ENCODE results near the gene RHBDL3. TPM values are rescaled to one million over a fixed set of nuclear protein-coding genes. Genes with fewer than 3 reads are reported as not detected.

The RHBDL3 gene
- total RNA-seq, 1 donor from 2014 or later, result 0.25 TPM

DNA sequence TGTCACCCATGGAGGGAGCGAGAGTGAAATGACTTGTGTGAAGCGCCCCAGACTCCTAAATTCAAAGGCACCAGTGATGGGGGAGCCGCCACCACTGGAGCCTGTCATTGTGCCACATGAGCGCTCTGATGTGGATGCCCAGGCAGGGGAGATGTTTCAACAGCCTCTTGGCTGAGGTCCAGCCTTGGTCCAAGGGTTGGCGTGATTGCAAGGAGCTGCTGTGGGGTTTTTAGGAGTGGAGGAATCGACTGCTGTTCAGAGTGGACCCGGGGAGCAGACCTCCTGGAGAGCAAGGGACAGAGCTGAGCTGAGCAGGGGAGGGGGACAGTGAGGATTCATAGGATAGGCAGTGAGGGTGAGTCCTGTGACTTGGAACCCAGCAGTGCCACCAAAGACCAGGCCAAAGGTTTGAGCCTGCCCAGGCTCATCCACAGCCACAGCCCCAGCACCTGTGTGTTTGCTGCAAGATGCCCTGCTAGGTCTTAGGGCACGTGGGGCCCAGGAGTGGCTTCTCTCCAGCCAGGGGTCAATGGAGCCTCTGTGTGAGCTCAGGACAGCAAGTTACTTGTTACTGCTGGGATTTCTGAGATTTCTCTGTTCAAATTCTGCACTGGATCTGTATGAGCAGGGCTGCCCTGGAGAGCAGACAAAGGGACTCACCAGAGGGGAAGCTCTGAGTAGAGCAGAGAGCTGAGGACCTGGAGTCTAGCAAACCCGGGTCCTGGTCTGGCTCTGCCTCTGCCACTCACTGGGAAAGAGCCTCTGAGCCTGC is 20.3 kb downstream of the RHBDL3 start:
- Mint-ChIP-seq H3K9me3 (ENCODE audit: low read depth) (no peaks in the 10 kb centered on the region), H3K4me1 (ENCODE audit: low read depth) (peaks cover 5% of the 10 kb centered on the region), H3K36me3 (ENCODE audit: low read depth) (no peaks in the 10 kb centered on the region), H3K27ac (ENCODE audit: unreplicated experiment) (no peak overlapping the region), H3K4me3 (ENCODE audit: unreplicated experiment) (no peak overlapping the region), H3K27me3 (ENCODE audit: low read depth) (peaks cover 6% of the 10 kb centered on the region)
- no peak for TF ChIP-seq CTCF (IDR thresholded peaks at IDR 0.05)
- DNase-seq (ENCODE audit: low spot score), result no peak

GRCh38 chr17:32286518-32286900 is 20.9 kb downstream of the RHBDL3 start:
- H3K36me3 Mint-ChIP-seq (ENCODE audit: low read depth), result no peaks in the 10 kb centered on the region
- TF ChIP-seq CTCF (IDR thresholded peaks at IDR 0.05), result no peak
- DNase-seq (ENCODE audit: low spot score), result no peak
- H3K4me3 Mint-ChIP-seq (ENCODE audit: unreplicated experiment), result no peak overlapping the region
- H3K9me3 Mint-ChIP-seq (ENCODE audit: low read depth), result no peaks in the 10 kb centered on the region
- H3K27ac Mint-ChIP-seq (ENCODE audit: unreplicated experiment), result no peak overlapping the region
- peaks cover 6% of the 10 kb centered on the region for H3K27me3 Mint-ChIP-seq (ENCODE audit: low read depth)
- peaks cover 5% of the 10 kb centered on the region for H3K4me1 Mint-ChIP-seq (ENCODE audit: low read depth)

DNA sequence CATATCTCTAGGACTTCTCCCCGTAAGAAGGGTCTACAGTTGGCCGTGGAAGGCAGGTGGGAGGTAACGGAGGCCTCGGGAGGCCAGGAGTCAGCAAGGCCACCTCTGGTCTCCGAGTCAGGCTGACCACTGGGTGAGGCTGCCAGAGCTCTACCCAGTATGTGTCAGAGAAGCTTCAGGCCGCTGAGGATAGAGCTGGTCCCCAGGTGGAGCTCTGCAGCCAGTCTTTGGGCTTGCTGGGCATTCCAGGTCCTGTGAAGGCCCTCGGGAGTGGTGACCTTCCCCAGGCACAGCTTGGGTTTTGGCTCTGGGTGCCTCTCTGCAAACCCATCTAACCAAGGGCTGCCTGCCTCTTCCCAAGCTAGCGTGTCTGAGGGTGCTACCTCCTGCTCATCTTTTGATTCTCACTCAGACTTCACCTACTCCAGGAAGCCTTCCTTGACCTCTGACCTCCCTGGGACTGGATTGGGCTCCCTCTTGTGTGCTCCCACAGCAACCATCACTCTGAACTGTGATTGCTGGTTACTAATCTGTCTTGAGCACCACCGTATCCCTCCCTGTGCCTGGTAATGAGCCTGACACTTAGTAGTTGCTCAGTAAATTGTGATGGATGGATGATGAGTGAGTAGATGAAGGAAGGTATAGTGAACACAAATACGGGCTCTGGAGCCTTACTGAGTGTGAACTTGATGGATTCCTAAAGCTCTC is 22.3 kb downstream of the RHBDL3 start:
- peaks cover 6% of the 10 kb centered on the region for H3K27me3 Mint-ChIP-seq (ENCODE audit: low read depth)
- H3K27ac Mint-ChIP-seq (ENCODE audit: unreplicated experiment), result no peak overlapping the region
- DNase-seq (ENCODE audit: low spot score), result no peak
- no peak overlapping the region for H3K4me3 Mint-ChIP-seq (ENCODE audit: unreplicated experiment)
- peaks cover 5% of the 10 kb centered on the region for H3K4me1 Mint-ChIP-seq (ENCODE audit: low read depth)
- no peaks in the 10 kb centered on the region for H3K9me3 Mint-ChIP-seq (ENCODE audit: low read depth)
- no peaks in the 10 kb centered on the region for H3K36me3 Mint-ChIP-seq (ENCODE audit: low read depth)
- TF ChIP-seq CTCF (IDR thresholded peaks at IDR 0.05), result no peak

GRCh38 chr17:32288615-32289014 is 23.0 kb downstream of the RHBDL3 start:
- Mint-ChIP-seq H3K4me1 (ENCODE audit: low read depth) (peaks cover 3% of the 10 kb centered on the region), H3K27me3 (ENCODE audit: low read depth) (peaks cover 4% of the 10 kb centered on the region), H3K9me3 (ENCODE audit: low read depth) (no peaks in the 10 kb centered on the region), H3K4me3 (ENCODE audit: unreplicated experiment) (no peak overlapping the region), H3K27ac (ENCODE audit: unreplicated experiment) (no peak overlapping the region), H3K36me3 (ENCODE audit: low read depth) (no peaks in the 10 kb centered on the region)
- DNase-seq (ENCODE audit: low spot score), result no peak
- no peak for TF ChIP-seq CTCF (IDR thresholded peaks at IDR 0.05)

DNA sequence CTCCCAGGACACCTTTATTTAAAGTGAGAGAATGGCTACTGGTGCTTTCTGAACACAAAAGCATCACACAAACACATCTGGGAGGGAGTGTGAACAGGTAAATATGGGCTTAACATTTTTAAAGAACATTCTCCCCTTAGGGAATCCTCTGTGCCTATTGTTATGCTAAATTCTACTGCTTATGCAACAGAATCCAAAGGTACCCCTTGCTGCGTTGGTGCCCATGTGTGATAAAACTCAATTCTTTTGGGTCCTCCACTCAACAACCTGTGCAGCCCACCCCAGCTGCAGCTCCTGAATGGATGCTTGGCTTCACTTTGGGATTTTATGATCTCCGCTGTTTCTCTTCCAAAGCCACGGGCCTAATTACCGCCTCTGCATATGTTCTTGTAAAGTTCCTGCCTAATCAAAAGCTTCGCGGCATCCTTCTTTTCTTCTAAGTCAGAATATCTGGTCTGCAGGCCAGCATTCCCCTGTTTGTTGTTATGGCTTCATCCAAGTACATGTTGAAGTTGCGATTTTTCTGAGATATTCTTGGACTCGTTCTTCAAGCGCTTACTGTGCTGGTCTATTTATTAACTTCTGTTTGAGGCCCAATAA is 23.9 kb downstream of the RHBDL3 start:
- H3K36me3 Mint-ChIP-seq (ENCODE audit: low read depth), result no peaks in the 10 kb centered on the region
- TF ChIP-seq CTCF (IDR thresholded peaks at IDR 0.05), result no peak
- DNase-seq (ENCODE audit: low spot score), result no peak
- H3K27ac Mint-ChIP-seq (ENCODE audit: unreplicated experiment), result no peak overlapping the region
- peaks cover 2% of the 10 kb centered on the region for H3K27me3 Mint-ChIP-seq (ENCODE audit: low read depth)
- H3K9me3 Mint-ChIP-seq (ENCODE audit: low read depth), result no peaks in the 10 kb centered on the region
- no peak overlapping the region for H3K4me3 Mint-ChIP-seq (ENCODE audit: unreplicated experiment)
- no peaks in the 10 kb centered on the region for H3K4me1 Mint-ChIP-seq (ENCODE audit: low read depth)

All from chondrocyte (in vitro differentiated cells).